DOHH2 (cell line): ENCODE data around the gene CALN1.

Source experiments
- CTCF ChIP-seq: fragments of 200-600 bp; sonication (generic); IDR thresholded peaks from one replicate; pipeline ENCODE4 v1.5.1; 2014; ENCODE audit warnings: antibody characterized with exemption, mild to moderate bottlenecking, low read depth, low read length; ENCODE audit not compliant: poor library complexity, severe bottlenecking
- EZH2phosphoT487 ChIP-seq: fragments of 200-600 bp; sonication (generic); IDR thresholded peaks from 2 replicates; pipeline ENCODE4 v1.6.1; 2017; ENCODE audit warnings: borderline replicate concordance, mild to moderate bottlenecking, antibody characterized with exemption, low read length, moderate library complexity, mixed read lengths

- no peak for TF ChIP-seq CTCF
- no peak for TF ChIP-seq EZH2phosphoT487
Measured at GRCh38 chr7:72062666-72063065, 349.5 kb downstream of the CALN1 start.
